C4-2B (cell line): ENCODE data around the gene RNF225.

Experiments
- CTCF ChIP-seq: fragments of 450-650 bp; conservative IDR thresholded peaks from 2 replicates; pipeline ENCODE4 v1.5.1; 2017; ENCODE audit warnings: mild to moderate bottlenecking
- ZFX ChIP-seq: fragments of 450-650 bp; IDR thresholded peaks from 2 replicates; pipeline ENCODE4 v1.6.1; 2017

GRCh38 chr19:58357481-58358145 lies 37.8 kb upstream of the RNF225 start:
- TF ChIP-seq ZFX (no peak), CTCF (no peak)
